Immature natural killer cell (primary cell): ENCODE results near the gene PAIP2. TPM values are rescaled to one million over a fixed set of nuclear protein-coding genes. Genes with fewer than 3 reads are reported as not detected.

ENCODE experiments used
- DNase-seq, 3 donors: peaks; one replicate each; pipeline ENCODE4 v3.0.0; 2022; ENCODE audit warnings: mixed read lengths in 1 of 3
- H3K27ac Mint-ChIP-seq, 6 donors: one replicate each; pipeline ENCODE4 v1.8.0; 2020; ENCODE audit warnings: mixed read lengths in 6 of 6, mild to moderate bottlenecking in 5 of 6, inconsistent platforms in 4 of 6, moderate library complexity in 3 of 6
- H3K27me3 Mint-ChIP-seq, 3 donors: one replicate each; pipeline ENCODE4 v1.8.0; 2020 to 2021; ENCODE audit warnings: low read depth in 3 of 3, mild to moderate bottlenecking in 3 of 3, mixed read lengths in 3 of 3, moderate library complexity in 3 of 3, inconsistent platforms in 1 of 3
- H3K36me3 Mint-ChIP-seq, 3 donors: one replicate each; pipeline ENCODE4 v1.8.0; 2020; ENCODE audit warnings: mixed read lengths in 3 of 3, inconsistent platforms in 2 of 3, mild to moderate bottlenecking in 2 of 3
- H3K4me1 Mint-ChIP-seq, 2 donors: one replicate each; pipeline ENCODE4 v1.8.0; 2020; ENCODE audit warnings: inconsistent platforms in 2 of 2, mild to moderate bottlenecking in 2 of 2, mixed read lengths in 2 of 2, moderate library complexity in 1 of 2
- H3K4me3 Mint-ChIP-seq, 5 donors: one replicate each; pipeline ENCODE4 v1.8.0; 2020; ENCODE audit warnings: mild to moderate bottlenecking in 5 of 5, mixed read lengths in 5 of 5, inconsistent platforms in 3 of 5, moderate library complexity in 3 of 5
- H3K9me3 Mint-ChIP-seq, 6 donors: one replicate each; pipeline ENCODE4 v1.8.0; 2020; ENCODE audit warnings: mild to moderate bottlenecking in 6 of 6, mixed read lengths in 6 of 6, inconsistent platforms in 4 of 6, moderate library complexity in 3 of 6
- polyA plus RNA-seq, 3 donors: library from polyadenylated mRNA; unstranded; fragments of 300-500 nt; fragmentation: Illumina TruSeq; gene quantifications; one replicate each; pipeline ENCODE4 v1.2.3, GENCODE V29; 2021

The PAIP2 gene
- polyA plus RNA-seq, 3 donors from 2014 or later: 340 to 565 (median 409) TPM

DNA sequence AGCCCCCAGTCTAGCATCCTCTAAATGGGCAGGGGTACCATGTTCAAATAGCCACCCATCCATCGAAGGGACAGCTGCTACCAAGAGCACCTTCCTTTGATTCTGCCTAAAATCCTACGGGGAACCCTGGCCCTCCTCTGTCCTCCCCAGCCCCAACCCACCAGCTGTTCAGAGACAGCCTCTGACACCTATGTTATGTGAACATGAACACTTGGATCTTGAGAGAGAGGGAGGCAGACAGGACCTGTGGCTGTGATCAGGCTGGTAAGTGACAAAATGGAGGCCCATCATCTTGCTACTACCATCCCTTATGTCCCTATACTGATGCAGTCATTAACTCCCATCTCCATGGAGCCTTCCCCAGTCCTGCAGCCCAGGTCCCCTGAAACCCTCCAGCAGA, 33.3 kb downstream of the PAIP2 start:
- Mint-ChIP-seq H3K9me3 (no peaks in the 10 kb centered on the region), H3K36me3 (peaks cover 0 to 25% (median 7%) of the 10 kb centered on the region in 3 donors), H3K4me3 (no peak overlapping the region), H3K4me1 (no peaks in the 10 kb centered on the region), H3K27ac (no peak overlapping the region), H3K27me3 (peaks cover 0 to 4% (median 0%) of the 10 kb centered on the region in 3 donors)
- no peak for DNase-seq

DNA sequence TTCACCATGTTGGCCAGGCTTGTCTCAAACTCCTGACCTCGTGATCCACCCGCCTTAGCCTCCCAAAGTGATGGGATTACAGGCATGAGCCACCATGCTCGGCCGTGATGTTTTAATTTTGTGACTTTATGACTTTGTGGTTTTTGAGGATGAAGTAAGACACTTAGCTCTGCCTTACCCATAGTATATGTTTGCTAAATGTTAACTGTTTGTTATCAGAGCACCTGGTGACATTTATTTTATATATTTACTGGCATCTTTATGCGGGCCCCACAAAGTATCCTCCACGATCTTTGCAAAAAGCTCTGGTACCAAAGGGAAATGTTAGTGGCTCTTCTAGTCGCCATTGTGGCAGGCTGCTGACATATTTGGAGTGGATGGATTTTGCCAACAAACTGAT, 34.7 kb downstream of the PAIP2 start:
- peaks cover 0 to 21% (median 7%) of the 10 kb centered on the region in 3 donors for H3K36me3 Mint-ChIP-seq
- no peaks in the 10 kb centered on the region for H3K9me3 Mint-ChIP-seq
- H3K4me1 Mint-ChIP-seq: no peaks in the 10 kb centered on the region
- no peak overlapping the region for H3K27ac Mint-ChIP-seq
- no peak for DNase-seq
- peaks cover 0 to 2% (median 0%) of the 10 kb centered on the region in 3 donors for H3K27me3 Mint-ChIP-seq
- H3K4me3 Mint-ChIP-seq: no peak overlapping the region

DNA sequence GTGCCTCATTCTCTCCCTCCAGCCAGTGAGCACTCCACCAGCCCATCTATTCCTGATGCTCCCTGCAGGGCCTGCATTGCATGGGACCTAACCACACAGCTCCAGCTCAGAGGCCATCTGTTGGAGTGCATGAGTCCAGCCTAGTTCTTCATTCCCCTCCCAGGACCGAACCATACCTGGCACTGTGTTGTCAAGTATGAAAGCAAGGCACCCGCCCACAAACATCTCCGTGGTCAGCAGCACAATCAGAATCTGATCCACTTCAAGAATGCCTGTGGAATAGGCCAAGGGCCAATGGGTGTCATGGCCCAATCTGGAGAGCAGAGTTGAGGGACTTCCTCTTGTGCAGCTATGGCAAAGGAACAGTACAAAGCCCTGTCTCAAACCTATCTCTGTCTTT, 35.6 kb downstream of the PAIP2 start:
- H3K27ac Mint-ChIP-seq: peak overlapping the region in 4 of 6 donors; percentile 2 to 48 (median 20)
- DNase-seq: no peak

DNA sequence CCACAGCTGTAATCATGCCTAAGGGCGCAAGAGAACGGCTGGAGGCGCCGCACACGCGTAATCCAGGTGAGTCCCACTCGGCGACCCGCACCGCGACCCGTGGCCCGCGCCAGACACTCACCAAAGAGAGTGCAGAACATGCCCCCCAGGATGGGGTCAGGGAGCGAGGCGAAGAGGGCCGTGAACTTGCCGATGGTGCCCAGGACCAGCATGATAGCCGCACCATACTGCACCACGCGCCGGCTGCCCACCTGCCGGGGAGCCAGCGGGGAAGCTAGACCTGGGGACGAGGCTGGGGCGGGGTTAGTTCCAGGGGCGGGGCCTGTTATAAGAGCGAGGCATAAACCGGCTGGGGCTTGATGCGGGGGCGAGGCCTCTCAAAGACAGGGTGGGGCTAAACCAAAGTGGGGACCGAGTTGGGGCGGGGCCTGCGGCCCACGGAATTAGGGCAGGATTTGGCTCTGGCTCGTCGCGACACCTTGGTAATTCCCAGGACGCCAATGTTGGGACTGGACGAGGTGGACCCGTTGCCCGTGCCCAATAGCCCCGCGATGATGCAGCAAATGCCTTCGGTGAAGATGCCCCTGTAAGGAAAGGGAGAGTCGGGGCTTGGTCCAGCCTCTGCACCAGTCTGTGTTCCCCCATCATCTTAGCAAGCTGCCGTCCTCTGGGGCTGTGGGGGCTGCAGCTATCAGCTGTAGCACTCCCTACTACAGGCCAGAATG, 36.6 kb downstream of the PAIP2 start:
- Mint-ChIP-seq H3K4me1 (no peaks in the 10 kb centered on the region), H3K9me3 (no peaks in the 10 kb centered on the region), H3K27me3 (peaks cover 0 to 2% (median 0%) of the 10 kb centered on the region in 3 donors), H3K36me3 (peaks cover 0 to 10% (median 0%) of the 10 kb centered on the region in 3 donors), H3K4me3 (no peak overlapping the region), H3K27ac (no peak overlapping the region)
- DNase-seq: no peak

More for the DNA sequence above, 35.6 kb downstream of the PAIP2 start:
- peaks cover 0 to 2% (median 0%) of the 10 kb centered on the region in 3 donors for H3K27me3 Mint-ChIP-seq
- no peaks in the 10 kb centered on the region for H3K4me1 Mint-ChIP-seq
- no peak overlapping the region for H3K4me3 Mint-ChIP-seq
- H3K36me3 Mint-ChIP-seq: peaks cover 0 to 15% (median 1%) of the 10 kb centered on the region in 3 donors
- no peaks in the 10 kb centered on the region for H3K9me3 Mint-ChIP-seq

DNA sequence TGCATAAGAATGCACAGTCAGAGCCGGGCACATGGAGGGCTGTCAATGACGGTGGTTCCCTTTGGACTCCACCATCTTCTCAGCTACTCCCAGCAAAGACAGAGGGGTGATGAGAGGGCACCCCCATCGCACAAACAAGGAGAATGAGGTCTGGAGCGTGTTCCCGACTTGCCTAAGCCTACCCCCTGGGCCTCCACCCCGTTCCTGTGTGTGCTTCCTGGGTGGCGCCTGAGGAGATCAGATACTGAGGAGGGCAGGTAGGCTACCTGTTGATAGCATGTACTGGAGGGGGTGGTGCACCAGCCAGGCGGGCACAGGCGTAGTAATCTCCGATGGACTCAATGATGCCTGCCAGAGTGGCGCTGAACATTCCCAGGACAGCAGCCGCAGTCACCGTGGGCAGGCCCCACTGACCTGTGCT, 37.3 kb downstream of the PAIP2 start:
- Mint-ChIP-seq H3K27me3 (peaks cover 0 to 2% (median 0%) of the 10 kb centered on the region in 3 donors), H3K9me3 (no peaks in the 10 kb centered on the region), H3K4me3 (no peak overlapping the region), H3K27ac (no peak overlapping the region), H3K36me3 (peaks cover 0 to 7% (median 0%) of the 10 kb centered on the region in 3 donors), H3K4me1 (peaks cover 0 to 1% of the 10 kb centered on the region in 2 donors)
- DNase-seq: no peak

DNA sequence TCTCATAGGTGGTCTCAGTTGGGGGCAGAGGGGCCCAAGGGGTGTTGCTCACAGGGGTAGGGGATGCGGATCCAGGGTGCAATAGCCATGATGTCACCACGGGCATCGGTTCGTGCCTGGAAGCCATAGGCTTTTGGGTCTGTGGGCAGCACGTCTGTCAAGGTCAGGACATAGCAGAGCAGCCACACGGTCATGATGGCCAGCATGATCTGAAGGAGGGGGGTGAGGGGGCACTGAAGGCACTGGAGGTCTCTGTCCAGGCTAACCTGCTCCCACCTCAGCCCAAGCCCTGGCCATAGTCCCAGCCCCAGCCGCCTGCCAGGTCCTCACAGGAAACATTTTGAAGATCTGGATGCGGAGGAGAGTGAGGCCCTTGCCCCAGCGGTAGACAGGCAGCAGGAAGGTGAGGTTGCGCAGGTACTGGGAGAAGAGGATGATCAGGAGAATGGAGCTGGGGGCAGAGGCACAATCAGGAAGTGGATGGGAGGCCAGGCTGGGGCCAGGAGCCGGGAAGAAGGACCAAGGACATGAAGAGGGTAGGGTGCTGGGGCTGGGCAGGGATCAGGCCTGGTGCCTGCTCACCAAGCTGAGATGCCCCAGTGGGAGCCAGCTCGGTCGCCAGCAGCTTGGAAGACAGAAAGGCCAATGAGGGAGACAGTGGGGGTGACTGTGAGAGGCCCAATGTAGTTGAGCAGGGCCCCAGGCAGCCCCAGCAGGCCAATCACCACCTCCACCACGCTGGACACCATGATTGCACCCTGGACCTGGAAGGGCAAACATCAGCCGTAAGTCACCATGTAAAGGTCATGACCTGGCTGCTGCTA, 38.2 kb downstream of the PAIP2 start:
- Mint-ChIP-seq H3K27ac (no peak overlapping the region), H3K4me3 (no peak overlapping the region), H3K27me3 (peaks cover 0 to 2% (median 0%) of the 10 kb centered on the region in 3 donors), H3K4me1 (peaks cover 7 to 8% of the 10 kb centered on the region in 2 donors), H3K9me3 (no peaks in the 10 kb centered on the region), H3K36me3 (peaks cover 0 to 7% (median 0%) of the 10 kb centered on the region in 3 donors)
- no peak for DNase-seq

DNA sequence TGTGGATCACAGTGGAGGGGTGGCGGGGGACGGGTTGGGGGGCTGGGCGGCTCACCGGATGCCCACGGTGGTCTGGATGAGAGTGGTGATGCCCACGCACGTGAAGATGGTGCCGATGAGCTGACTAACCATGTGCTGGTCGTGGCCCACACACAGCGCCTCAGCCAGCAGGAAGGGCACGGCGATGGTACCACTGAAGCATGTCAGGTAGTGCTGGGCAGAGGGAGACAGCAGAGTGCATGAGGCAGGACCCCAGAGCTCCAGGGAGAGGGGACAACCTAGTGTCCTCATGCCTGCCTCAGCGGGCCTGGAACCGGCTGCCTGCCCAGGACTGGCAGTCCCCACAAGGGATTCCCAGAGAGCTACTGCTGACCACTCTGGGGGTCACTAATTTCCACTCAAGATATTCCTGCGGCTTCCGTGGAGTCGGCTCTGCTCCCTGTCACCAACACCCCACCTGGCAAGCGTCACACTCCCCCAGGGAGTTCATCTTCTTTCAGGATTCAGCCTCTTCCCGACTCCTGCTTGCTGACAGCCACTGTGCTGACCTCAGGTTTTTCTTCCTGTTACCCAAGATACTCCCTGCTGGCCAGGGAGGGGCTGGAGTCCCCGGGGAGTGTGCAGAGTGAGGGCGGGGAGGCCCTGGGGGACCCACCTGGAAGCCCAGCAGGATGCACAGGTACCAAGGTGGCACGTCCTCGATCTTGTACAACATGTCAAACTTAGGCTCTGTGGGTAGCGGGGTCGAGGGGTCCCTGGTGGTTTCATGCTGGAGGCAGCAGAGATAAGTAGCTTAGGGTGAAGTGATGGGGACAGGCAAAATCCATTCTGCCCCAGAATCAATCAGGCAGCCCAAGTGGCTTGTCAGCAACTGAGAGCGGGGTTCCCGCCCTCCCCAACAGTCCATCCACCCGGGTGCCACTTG, 40.4 kb downstream of the PAIP2 start:
- no peak overlapping the region for H3K4me3 Mint-ChIP-seq
- H3K27me3 Mint-ChIP-seq: peaks cover 0 to 2% (median 0%) of the 10 kb centered on the region in 3 donors
- peak overlapping the region in 1 of 6 donors; percentile 12 for H3K27ac Mint-ChIP-seq
- peaks cover 23 to 24% of the 10 kb centered on the region in 2 donors for H3K4me1 Mint-ChIP-seq
- no peaks in the 10 kb centered on the region for H3K9me3 Mint-ChIP-seq
- H3K36me3 Mint-ChIP-seq: peaks cover 0 to 6% (median 0%) of the 10 kb centered on the region in 3 donors
- no peak for DNase-seq

DNA sequence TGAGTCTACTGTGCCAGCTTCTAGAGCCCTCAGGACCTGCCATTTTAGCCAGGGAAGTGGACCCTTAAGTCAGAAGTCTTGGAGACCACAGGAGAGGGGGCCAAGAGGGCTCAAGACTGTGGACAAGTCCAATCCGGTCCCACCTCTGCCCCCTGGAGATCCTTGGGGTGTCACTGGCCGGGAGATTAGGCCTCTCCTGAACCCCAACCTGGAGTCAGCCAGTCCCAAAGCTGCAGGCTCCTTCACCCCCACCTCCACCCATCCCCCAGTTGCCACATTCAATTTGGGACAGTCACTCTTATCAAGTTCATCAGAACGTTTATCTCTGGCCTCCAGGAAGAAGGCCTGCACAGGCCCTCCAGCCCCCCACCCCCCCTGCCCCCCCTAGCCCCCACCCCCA, 41.2 kb downstream of the PAIP2 start:
- Mint-ChIP-seq H3K4me1 (peaks cover 23 to 26% of the 10 kb centered on the region in 2 donors), H3K36me3 (no peaks in the 10 kb centered on the region), H3K9me3 (no peaks in the 10 kb centered on the region), H3K27ac (no peak overlapping the region), H3K4me3 (no peak overlapping the region), H3K27me3 (peaks cover 0 to 4% (median 0%) of the 10 kb centered on the region in 3 donors)
- no peak for DNase-seq

DNA sequence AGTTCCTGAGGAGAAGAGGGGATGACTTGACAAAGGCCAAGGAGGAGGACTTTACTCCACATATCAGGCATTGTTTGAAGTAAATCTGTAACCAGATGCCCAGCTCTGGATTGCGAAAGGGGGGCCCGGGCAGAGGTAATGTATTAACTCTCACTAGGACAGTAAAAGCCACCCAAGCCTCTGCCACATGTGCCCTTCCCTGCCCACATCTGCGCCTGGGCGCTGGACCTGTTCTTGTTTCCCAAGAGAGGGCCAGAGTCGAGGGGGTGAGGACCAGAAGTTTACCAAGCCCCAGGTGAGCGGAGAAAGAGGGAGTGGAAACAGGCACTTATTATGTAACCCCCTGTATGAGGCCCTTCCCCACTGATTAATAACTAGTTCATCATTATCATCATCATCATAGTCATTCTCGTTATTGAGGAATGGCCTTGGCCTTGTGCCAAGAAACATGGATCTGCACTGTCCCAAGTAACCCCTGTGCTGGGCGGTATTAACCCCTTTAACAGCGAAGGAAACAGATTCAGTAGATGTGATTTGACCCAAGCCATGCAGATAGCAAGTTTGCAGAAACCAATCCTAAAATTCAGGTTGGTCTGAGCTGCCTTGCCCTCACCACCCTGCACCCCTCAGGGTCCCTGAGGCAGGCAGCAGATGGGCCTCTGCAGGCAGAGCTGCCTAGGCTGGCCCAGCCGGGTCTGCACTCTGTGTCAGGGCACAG, 41.8 kb downstream of the PAIP2 start, which contains the start of gene SLC23A1:
TSS of gene SLC23A1 (minus strand) at position 23 of the 718 bp plus-strand sequence. CDS start 44 bp downstream, outside the sequence.
- no peak for DNase-seq
- Mint-ChIP-seq H3K9me3 (no peaks in the 10 kb centered on the region), H3K4me1 (peaks cover 23 to 32% of the 10 kb centered on the region in 2 donors), H3K27ac (peak within 1 kb of the TSS in 3 of 6 donors; percentile 16 to 57 (median 53)), H3K27me3 (peaks cover 0 to 4% (median 0%) of the 10 kb centered on the region in 3 donors), H3K4me3 (peak within 1 kb of the TSS in 3 of 5 donors; percentile 20 to 47 (median 30)), H3K36me3 (no peaks in the 10 kb centered on the region)

DNA sequence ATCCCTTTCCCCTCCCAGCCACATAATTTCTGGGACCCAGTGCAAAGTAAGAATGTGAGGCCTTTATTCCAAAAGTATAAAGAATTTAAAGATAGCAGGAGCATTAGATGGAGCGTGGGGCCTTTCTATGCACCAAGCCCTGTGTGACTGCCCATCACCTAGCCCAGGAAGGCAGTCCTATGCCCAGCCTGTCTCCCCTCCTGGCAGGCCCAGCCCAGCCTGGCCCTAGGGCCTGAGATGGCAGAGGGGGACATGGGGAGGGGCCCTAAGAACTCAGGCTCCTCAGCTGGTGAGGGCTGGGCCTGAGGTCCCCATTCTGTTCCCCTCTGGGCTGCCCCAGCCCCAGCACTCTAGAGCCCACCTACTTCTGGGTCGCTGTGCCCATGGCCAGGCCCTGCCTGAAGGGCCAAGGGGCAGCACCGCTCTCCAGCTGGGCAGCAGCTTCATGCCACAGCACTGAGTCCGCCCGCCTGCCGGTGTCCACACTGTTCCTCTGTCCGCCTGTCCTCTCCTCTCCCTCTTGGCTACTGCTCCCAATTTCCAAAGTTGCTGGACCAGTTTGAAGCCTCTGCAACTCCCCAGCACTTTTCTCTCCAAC, 42.4 kb downstream of the PAIP2 start:
- no peaks in the 10 kb centered on the region for H3K36me3 Mint-ChIP-seq
- DNase-seq: no peak
- peak overlapping the region in 4 of 5 donors; percentile 30 to 91 (median 86) for H3K4me3 Mint-ChIP-seq
- peaks cover 0 to 4% (median 0%) of the 10 kb centered on the region in 3 donors for H3K27me3 Mint-ChIP-seq
- no peaks in the 10 kb centered on the region for H3K9me3 Mint-ChIP-seq
- H3K4me1 Mint-ChIP-seq: peaks cover 24 to 37% of the 10 kb centered on the region in 2 donors
- peak overlapping the region; percentile 81 to 94 (median 94) for H3K27ac Mint-ChIP-seq

DNA sequence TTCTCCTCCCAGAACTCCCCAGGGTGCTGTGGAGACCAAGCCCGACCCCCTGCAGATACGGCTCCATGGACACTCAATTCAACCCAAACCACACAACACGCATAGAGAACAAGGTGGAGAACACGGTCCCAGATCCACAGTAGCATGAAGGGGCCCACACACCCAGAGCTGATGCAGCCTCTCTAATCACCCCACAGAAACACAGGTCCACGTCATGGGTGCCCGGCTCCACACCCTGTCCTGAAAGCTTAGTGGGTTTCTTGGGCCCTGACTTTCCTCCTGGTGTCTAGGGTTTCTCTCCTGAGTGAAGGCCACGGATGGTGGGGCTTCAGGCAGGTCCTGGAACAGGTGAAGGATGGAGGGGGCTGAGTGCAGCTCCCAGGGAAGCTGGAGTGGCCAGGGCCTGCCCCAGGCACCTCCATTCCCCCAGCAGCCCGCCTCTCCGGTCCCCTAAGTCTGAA, 43.0 kb downstream of the PAIP2 start:
- no peak for DNase-seq
- H3K4me1 Mint-ChIP-seq: peaks cover 29 to 42% of the 10 kb centered on the region in 2 donors

More for the DNA sequence above, 43.0 kb downstream of the PAIP2 start:
- no peaks in the 10 kb centered on the region for H3K9me3 Mint-ChIP-seq
- H3K27me3 Mint-ChIP-seq: peaks cover 4 to 6% (median 4%) of the 10 kb centered on the region in 3 donors
- H3K4me3 Mint-ChIP-seq: peak overlapping the region; percentile 80 to 91 (median 84)
- H3K27ac Mint-ChIP-seq: peak overlapping the region; percentile 81 to 94 (median 94)
- H3K36me3 Mint-ChIP-seq: no peaks in the 10 kb centered on the region
